Left hindlimb (tissue), 1 donor: ENCODE data around the gene PPFIA4.

Experiments used
- DNase-seq: peaks from one replicate; pipeline ENCODE4 v3.0.0-alpha.2; 2018

PPFIA4 gene

GRCh38 chr1:203085528-203086406 lies 59.5 kb downstream of the PPFIA4 start, which contains the start of gene MYOG:
Gene MYOG, minus strand, starts transcription at chr1:203086012. Its CDS starts 51 bp downstream, at chr1:203085961.
- DNase-seq: peak; percentile 65

DNA sequence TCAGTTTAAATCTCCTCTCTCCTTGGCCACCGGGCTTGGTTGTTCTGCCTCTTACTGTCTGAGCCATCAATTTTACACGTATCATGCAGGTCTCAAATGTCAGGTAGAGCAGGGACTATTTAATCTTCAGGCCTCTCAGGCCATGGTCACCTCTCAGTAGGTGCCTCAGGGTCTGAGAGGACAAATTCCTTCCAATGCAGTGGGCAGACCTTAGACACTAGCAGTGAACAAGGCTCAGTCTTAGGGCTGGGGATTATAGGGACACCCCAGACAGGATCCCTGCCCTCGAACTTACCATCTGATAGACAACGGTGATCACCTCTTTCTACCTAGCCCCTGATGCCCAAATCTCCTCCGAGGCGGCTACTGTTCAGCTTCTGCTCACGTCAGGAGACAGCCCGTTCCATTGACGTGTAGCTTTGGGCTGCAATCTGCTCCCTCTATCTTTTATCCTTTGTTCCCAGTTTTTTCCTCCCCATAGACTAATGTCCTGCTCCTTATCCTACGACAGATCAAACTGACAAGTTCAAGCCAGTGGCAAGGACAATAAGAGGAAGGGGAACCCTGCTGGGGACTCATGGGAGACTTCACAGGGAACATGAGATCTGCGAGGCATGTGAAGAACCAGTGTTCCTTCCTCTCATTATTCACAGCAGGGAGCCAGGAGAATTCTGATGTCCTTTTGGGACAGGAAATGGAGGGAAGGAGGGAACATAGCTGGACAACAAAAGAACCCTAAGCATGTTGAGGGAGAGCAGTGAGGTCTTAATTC lies 60.9 kb downstream of the PPFIA4 start:
- no peak for DNase-seq

GRCh38 chr1:203088441-203088840 lies 62.1 kb downstream of the PPFIA4 start:
- DNase-seq: no peak

DNA sequence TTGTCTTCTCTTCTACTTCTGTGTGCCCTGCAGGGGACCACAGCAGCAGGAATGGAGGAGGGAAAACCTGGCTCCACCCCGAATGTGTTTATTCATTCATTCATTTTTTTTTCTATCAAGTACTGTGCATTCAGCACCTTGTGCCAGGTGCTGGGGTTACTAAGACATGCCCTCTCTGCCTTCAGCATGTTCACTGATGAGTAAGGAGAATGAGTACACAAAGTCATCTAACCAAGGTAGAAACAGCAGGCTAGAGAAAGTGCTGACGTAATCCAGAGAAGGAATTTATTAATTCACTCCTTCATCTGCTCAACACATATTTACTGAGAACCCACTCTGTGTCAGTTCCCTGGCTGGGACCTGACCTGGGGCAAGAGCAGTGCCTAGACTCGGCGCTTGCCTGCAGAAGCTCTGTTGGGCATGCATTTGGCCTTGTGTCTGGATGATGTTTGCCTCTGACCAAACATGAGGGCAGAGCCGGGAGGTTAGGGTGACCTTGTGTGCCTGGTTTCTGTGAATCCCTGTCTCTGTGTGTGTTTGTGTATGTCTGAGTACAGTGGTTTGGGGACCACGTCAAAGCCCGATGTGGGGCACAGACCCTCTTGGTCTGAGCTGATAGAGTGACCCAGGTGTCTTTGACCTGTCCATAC lies 62.8 kb downstream of the PPFIA4 start:
- DNase-seq: no peak

DNA sequence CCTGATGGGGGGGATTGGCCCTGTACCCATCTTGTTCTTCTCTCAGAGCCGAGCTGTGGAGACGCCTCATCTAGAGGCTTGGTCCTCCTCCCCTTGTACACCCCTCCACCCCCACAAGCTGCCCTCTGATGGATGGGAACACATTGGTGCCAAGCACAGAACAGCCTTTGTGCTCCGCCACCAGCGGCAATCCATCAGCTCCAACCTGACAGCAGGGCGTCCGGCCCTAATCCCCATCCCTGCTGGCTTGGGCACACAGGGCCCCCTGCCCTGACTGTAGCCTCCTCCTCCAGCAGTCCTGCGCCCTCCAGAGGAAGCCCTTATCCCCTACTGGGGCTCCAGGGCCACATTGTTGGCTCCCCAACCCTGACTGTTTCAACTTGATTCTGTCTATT lies 63.4 kb downstream of the PPFIA4 start:
- peak; percentile 75 for DNase-seq

GRCh38 chr1:203090421-203091198 lies 64.3 kb downstream of the PPFIA4 start:
- no peak for DNase-seq

- DNase-seq: no peak
These were observed 64.8 kb downstream of the PPFIA4 start for GRCh38 chr1:203091199-203091477.

DNA sequence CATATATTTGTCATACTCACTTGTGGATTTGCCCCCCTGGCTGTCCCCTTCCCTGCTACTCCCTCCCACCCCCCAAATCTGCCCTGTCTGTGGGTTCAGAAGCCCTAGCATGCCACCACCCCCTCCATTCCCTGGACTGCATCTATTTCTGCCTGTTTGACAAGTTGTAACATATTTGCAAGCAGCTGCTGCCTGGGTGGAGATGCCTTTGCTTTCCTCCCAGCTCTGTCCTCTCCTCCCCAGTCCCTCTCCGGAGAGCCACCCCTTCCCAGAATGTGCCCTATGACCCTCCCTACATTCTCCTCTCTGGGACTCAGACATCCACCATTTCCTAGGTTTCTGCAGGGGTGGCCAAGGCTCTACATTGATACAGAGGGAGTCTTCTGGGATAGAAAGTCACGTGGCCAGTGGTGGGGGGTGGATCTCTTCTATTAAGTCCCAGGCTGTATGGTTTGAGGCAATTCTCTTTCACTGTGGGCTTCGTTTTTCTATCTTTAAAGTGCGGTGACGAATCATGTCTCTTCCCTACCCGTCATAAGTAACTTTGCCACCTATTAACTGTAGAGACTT lies 65.6 kb downstream of the PPFIA4 start:
- DNase-seq: no peak

GRCh38 chr1:203093754-203094410 lies 67.6 kb downstream of the PPFIA4 start:
- DNase-seq: no peak

GRCh38 chr1:203095061-203095690 lies 68.9 kb downstream of the PPFIA4 start:
- DNase-seq: no peak

DNA sequence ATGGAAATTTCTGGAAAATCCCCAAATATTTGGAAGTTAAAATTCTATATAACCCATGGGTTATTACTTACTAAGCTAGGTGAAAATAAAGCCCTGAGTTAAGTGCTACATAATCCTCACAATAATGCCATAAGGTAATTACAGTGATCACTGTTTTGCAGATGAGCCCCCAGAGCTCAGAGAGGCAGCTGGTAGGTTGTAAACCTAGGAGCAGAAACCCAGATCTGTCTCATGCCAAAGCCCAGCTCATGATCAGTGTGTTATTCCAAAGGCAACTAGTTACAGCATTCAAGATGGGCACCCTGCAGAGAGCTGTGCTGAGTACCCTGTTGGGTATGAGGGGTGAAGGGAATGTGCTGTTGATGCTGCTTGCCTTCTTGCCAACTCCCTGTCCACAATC lies 70.3 kb downstream of the PPFIA4 start:
- DNase-seq: no peak

DNA sequence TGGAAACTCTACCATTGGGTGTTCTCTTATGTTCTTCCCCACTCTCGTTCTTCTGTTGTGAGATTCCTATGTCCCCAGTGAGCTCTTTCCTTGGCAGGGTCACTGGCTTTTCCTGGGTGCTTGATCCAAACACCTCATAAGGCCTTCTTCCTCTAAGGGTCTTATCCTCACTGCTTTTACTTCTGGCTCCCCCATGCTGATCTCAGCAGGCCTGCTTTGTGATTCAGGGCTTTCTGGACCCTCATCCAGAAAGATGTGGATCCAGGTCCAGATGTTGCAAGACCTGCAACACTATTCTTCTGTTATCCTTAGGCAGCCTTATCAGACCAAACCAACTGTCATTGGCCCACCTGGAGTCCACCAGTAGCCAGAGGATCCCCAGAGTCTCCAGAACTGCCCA lies 70.7 kb downstream of the PPFIA4 start:
- DNase-seq: no peak

DNA sequence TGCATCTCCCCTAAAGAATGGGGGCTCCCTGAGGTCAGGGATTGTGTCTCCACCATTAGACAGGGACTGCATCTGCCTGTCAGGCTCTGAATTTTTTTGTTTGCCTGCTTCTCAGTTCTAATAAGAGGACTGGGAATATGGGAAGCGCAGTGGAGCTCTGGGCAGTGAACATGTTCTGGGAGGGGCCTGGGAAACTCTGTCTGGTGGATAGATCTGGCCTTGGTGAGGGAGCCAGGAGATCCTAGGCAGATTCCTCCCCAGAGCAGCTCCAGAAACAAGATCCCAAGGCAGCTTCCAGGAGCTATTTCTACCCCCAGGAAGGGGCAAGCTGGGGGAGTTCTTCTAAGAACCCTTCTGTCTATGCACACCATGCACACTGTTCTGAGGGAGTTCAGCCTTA lies 72.2 kb downstream of the PPFIA4 start:
- DNase-seq: no peak

DNA sequence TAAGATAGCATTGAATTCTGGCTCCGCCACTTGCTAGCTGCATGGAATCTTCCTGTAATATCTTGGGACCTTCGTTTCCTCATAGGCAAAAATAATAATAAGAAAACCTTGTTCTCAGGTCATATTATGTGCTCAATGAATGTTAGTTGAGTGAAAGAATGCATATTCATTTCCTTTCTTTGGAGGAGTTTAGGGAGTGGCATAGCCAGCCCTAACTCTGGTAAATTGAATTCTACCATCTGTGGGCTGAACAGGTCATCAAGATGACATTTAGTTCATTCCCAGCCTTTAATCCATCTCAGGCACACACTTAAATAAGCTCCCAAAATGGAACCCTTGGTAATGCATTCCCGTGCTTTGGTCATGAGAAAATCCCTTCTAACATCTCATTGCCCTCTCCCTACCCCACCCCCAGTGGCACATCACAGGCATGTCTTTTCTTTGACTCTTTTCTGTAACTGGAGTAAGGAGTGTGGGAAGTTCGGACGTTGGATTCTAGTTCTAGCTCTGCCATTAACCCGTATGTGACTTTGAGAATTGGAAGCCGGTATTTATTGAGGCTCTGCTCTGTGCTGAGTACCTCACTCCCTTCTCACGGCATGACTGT lies 72.7 kb downstream of the PPFIA4 start:
- DNase-seq: no peak

DNA sequence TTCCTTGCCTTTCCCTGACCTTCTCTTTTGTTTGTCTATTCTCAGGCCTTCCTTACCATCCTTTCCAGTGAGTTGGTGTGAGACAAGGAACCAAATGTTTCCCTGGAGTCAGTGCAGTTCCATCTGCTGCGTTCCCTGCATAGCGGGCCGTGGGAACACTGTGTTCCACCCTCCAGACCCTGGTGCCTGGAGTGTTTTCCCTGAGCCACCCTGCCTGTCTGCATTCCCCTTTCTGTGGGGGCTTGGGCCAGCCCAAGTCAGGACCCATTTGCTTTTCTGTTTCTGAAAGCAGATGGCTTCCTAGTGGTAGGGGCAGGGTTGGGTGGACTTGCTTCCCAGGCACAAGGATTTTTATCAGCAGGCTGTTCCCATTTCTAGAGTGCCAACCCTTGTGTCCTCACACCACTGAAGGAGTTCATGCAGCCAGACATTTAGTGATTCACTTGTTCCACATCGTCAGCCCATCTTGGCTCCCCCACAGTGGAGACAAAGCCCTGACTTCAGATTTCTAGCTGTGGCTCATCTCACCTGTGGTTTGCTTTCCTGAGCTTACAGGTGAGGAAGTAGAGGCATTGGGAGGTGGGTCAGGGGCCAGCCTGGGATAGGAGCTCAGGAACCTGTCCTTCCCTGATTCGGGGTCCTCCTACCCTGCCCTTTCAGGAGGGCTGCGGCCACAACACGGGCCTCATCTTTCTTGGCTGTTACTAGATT lies 73.7 kb downstream of the PPFIA4 start:
- no peak for DNase-seq

DNA sequence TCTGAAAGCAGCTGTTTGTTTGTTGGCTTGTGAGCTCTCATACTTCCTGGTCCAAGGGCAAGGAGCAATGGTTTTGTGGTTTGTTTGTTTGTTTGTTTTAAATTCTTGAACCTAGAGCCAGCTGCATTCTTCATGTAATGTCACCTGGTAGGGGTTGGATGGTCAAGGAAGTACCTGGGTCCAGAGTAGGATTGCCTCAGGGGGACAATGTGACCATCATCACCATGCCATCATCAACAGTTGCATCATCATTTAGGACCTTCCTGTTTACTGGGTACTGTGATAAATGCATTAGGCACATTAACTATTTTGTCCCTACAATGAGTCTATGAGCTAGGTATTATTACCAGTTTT lies 74.2 kb downstream of the PPFIA4 start:
- DNase-seq: no peak

GRCh38 chr1:203101813-203102634 lies 75.7 kb downstream of the PPFIA4 start:
- no peak for DNase-seq

- no peak for DNase-seq
These were observed 76.9 kb downstream of the PPFIA4 start for GRCh38 chr1:203103216-203103615.

- no peak for DNase-seq
These were observed 77.7 kb downstream of the PPFIA4 start for GRCh38 chr1:203103829-203104495.
